K562 (cell line): Measurements from ENCODE around the gene AGPAT2. TPM values are rescaled to one million over a fixed set of nuclear protein-coding genes. Genes with fewer than 3 reads are reported as not detected.

Experiments used
- CBX8 ChIP-seq: fragments of 200-600 bp; sonication (generic); IDR thresholded peaks from 2 replicates; pipeline ENCODE4 v1.6.1; 2012; ENCODE audit warnings: borderline replicate concordance, mixed run types, low read depth, mild to moderate bottlenecking, moderate library complexity, mixed read lengths, low read length, control low read depth, inconsistent platforms; ENCODE audit not compliant: poor library complexity, severe bottlenecking; ENCODE audit errors: extremely low read depth
- CXXC5 ChIP-seq: fragments of 250-450 bp; sonication (Bioruptor Pico); IDR thresholded peaks from 2 replicates; pipeline ENCODE4 v1.8.0; 2022; ENCODE audit warnings: inconsistent platforms, mild to moderate bottlenecking, moderate library complexity
- EGR1 ChIP-seq: fragments of 450-650 bp; conservative IDR thresholded peaks from 2 replicates; pipeline ENCODE4 v1.6.1; 2017; ENCODE audit warnings: mild to moderate bottlenecking
- ERF ChIP-seq: fragments of 450-650 bp; formaldehyde crosslinking; IDR thresholded peaks from 2 replicates; pipeline ENCODE4 v1.4.0; 2020; ENCODE audit warnings: mild to moderate bottlenecking, mixed read lengths
- HMGN3 ChIP-seq: IDR thresholded peaks from 2 replicates; pipeline ENCODE4 v1.6.1; 2011; ENCODE audit warnings: borderline replicate concordance, low read depth, mild to moderate bottlenecking, mixed read lengths, low read length; ENCODE audit not compliant: insufficient read length; ENCODE audit errors: extremely low read depth
- HNRNPH1 ChIP-seq: fragments of 200-400 bp; formaldehyde crosslinking; optimal IDR thresholded peaks from 2 replicates; pipeline ENCODE3; 2017; ENCODE audit warnings: low read depth, mild to moderate bottlenecking, low read length, moderate library complexity
- KDM2B ChIP-seq: fragments of 250-450 bp; sonication (Bioruptor Pico); IDR thresholded peaks from 2 replicates; pipeline ENCODE4 v1.8.0; 2021; ENCODE audit warnings: mild to moderate bottlenecking, moderate library complexity
- POLR2AphosphoS5 ChIP-seq: IDR thresholded peaks from 2 replicates; pipeline ENCODE4 v1.6.1; 2011; ENCODE audit warnings: mild to moderate bottlenecking, low read depth, low read length, moderate library complexity; ENCODE audit not compliant: control insufficient read depth, insufficient read depth
- ZBTB17 ChIP-seq: fragments of 450-650 bp; formaldehyde crosslinking; IDR thresholded peaks from 2 replicates; pipeline ENCODE4 v1.4.0; 2020; ENCODE audit warnings: mild to moderate bottlenecking
- ZNF12 ChIP-seq: sonication (generic); formaldehyde crosslinking; IDR thresholded peaks from 2 replicates; pipeline ENCODE4 v1.4.0; 2020; ENCODE audit warnings: mild to moderate bottlenecking, missing genetic modification reagents
- ZNF41 ChIP-seq: fragments of 250-450 bp; sonication (Bioruptor Pico); conservative IDR thresholded peaks from 2 replicates; pipeline ENCODE4 v1.4.0; 2020; ENCODE audit warnings: mild to moderate bottlenecking
- polyA plus RNA-seq, 8 experiments: library from polyadenylated mRNA; depleted of rRNA in 4 of 8; stranded (reverse) in 5 of 8; unstranded in 3 of 8; fragments of >200 nt; fragmentation: Nextera tagmentation in 2 of 8; fragmentation: Illumina TruSeq in 1 of 8; extraction: Ambion mirVana in 2 of 8; extraction: Trizol in 1 of 8; gene quantifications; 2 replicates each; pipeline versions ENCODE4 v1.2.1 to v1.2.3, GENCODE V29; 2011 to 2014; ENCODE audit warnings: inconsistent platforms in 1 of 8, missing spikeins in 1 of 8
- total RNA-seq, 7 experiments: library from RNA; depleted of rRNA in 6 of 7; stranded (reverse); fragments of >200 nt in 6 of 7; fragmentation: Illumina TruSeq in 2 of 7; extraction: Trizol in 2 of 7; gene quantifications; 2 replicates each; pipeline versions ENCODE4 v1.2.1 to v1.2.3, GENCODE V29; 2011 to 2021; ENCODE audit warnings: low replicate concordance in 1 of 7
- TF ChIP-seq, protein P1 (sequence below), 2 experiments: fragments of 200-800 bp in 1 of 2; sonication (Bioruptor generic) in 1 of 2; sonication (generic) in 1 of 2; formaldehyde crosslinking in 1 of 2; IDR thresholded peaks in 1 of 2; conservative IDR thresholded peaks in 1 of 2; 2 replicates each; pipeline versions ENCODE4 v1.5.0 to v1.6.1; 2016 to 2020; ENCODE audit warnings: missing compliant biosample characterization in 1 of 2, missing genetic modification characterization in 1 of 2, missing genetic modification reagents in 1 of 2
- TF ChIP-seq, protein P2 (sequence below), 2 experiments: fragments of 450-650 bp; conservative IDR thresholded peaks; 2 replicates each; pipeline ENCODE4 v1.6.1; 2017; ENCODE audit warnings: mild to moderate bottlenecking in 2 of 2, moderate library complexity in 2 of 2
- TF ChIP-seq, protein P3 (sequence below): fragments of 250-450 bp; sonication (Bioruptor Pico); IDR thresholded peaks from 2 replicates; pipeline ENCODE4 v1.4.0; 2020; ENCODE audit warnings: mild to moderate bottlenecking, moderate library complexity
- TF ChIP-seq, protein P4 (sequence below): IDR thresholded peaks from 2 replicates; pipeline ENCODE4 v1.6.1; 2012; ENCODE audit warnings: low read depth, low read length, improper control_type of control experiment, borderline replicate concordance
- TF ChIP-seq, protein P5 (sequence below): sonication (generic); formaldehyde crosslinking; IDR thresholded peaks from 2 replicates; pipeline ENCODE4 v1.8.1; 2022; ENCODE audit warnings: missing genetic modification reagents

The AGPAT2 gene
- total and polyA plus RNA-seq, 9 of the 15 experiments (the other 6 are each of a cell fraction or from before 2014, with no cell fraction given): 0.13 to 54.5 (median 23.9) TPM

DNA sequence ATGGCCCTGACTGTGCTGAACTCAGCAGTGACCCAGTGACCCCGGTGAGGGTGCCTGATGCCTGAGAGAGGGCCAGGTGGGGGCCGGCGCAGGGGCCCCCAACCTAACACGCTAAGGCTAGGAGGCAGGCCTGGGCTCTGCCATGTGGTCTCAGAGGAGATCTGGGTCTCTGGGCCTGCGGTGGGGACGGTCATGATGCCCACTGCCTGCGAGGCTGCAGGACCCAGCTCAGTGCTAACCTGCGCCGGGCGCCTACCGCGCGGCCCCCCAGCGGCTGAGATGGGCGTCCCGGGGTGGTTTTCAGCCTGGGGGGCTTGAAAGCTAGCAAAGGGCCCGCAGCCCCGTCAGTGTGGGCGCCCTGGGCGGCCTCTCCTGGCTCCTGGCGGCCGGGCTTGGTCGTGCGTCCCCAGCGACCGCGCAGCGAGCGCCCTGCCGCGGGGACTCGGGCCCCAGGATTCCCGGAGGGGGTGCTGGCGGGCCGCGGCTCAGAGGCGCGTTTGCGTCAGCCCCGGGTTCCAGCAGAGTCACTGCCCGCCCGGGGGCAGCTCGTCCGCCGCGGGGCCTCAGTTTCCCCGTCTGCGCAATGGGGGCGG is 22.1 kb downstream of the AGPAT2 start (continued):
- TF ChIP-seq POLR2AphosphoS5 (peak; percentile 73; the same call in 1 of the 2 replicates), CXXC5 (CRISPR knock-in tag) (0 out of 2 replicates have a peak, but pooled peaks have one; percentile 28), CBX8 (no peak), ZBTB17 (CRISPR knock-in tag) (0 out of 2 replicates have a peak, but pooled peaks have one; percentile 41), KDM2B (CRISPR knock-in tag) (peak; percentile 39; the same call in 1 of the 2 replicates), ERF (CRISPR knock-in tag) (0 out of 2 replicates have a peak, but pooled peaks have one; percentile 50), EGR1 (no peak), HMGN3 (peak; percentile 57), ZNF41 (no peak), HNRNPH1 (no peak), ZNF12 (CRISPR knock-in tag) (peak; percentile 78; the same call in 1 of the 2 replicates)
- TF ChIP-seq, protein P1, sequence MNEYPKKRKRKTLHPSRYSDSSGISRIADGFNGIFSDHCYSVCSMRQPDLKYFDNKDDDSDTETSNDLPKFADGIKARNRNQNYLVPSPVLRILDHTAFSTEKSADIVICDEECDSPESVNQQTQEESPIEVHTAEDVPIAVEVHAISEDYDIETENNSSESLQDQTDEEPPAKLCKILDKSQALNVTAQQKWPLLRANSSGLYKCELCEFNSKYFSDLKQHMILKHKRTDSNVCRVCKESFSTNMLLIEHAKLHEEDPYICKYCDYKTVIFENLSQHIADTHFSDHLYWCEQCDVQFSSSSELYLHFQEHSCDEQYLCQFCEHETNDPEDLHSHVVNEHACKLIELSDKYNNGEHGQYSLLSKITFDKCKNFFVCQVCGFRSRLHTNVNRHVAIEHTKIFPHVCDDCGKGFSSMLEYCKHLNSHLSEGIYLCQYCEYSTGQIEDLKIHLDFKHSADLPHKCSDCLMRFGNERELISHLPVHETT (CRISPR knock-in tag; conservative IDR thresholded peaks at IDR 0.05 in 1 of 2, IDR thresholded peaks at IDR 0.05 in 1 of 2): no peak
- TF ChIP-seq, protein P2, sequence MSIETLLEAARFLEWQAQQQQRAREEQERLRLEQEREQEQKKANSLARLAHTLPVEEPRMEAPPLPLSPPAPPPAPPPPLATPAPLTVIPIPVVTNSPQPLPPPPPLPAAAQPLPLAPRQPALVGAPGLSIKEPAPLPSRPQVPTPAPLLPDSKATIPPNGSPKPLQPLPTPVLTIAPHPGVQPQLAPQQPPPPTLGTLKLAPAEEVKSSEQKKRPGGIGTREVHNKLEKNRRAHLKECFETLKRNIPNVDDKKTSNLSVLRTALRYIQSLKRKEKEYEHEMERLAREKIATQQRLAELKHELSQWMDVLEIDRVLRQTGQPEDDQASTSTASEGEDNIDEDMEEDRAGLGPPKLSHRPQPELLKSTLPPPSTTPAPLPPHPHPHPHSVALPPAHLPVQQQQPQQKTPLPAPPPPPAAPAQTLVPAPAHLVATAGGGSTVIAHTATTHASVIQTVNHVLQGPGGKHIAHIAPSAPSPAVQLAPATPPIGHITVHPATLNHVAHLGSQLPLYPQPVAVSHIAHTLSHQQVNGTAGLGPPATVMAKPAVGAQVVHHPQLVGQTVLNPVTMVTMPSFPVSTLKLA (conservative IDR thresholded peaks at IDR 0.05): 0 out of 4 replicates have a peak, but pooled peaks of 1 of the 2 experiments have one; percentile 23
- TF ChIP-seq, protein P3, sequence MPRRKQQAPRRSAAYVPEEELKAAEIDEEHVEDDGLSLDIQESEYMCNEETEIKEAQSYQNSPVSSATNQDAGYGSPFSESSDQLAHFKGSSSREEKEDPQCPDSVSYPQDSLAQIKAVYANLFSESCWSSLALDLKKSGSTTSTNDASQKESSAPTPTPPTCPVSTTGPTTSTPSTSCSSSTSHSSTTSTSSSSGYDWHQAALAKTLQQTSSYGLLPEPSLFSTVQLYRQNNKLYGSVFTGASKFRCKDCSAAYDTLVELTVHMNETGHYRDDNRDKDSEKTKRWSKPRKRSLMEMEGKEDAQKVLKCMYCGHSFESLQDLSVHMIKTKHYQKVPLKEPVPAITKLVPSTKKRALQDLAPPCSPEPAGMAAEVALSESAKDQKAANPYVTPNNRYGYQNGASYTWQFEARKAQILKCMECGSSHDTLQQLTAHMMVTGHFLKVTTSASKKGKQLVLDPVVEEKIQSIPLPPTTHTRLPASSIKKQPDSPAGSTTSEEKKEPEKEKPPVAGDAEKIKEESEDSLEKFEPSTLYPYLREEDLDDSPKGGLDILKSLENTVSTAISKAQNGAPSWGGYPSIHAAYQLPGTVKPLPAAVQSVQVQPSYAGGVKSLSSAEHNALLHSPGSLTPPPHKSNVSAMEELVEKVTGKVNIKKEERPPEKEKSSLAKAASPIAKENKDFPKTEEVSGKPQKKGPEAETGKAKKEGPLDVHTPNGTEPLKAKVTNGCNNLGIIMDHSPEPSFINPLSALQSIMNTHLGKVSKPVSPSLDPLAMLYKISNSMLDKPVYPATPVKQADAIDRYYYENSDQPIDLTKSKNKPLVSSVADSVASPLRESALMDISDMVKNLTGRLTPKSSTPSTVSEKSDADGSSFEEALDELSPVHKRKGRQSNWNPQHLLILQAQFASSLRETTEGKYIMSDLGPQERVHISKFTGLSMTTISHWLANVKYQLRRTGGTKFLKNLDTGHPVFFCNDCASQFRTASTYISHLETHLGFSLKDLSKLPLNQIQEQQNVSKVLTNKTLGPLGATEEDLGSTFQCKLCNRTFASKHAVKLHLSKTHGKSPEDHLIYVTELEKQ (CRISPR knock-in tag): no peak
- TF ChIP-seq, protein P4, sequence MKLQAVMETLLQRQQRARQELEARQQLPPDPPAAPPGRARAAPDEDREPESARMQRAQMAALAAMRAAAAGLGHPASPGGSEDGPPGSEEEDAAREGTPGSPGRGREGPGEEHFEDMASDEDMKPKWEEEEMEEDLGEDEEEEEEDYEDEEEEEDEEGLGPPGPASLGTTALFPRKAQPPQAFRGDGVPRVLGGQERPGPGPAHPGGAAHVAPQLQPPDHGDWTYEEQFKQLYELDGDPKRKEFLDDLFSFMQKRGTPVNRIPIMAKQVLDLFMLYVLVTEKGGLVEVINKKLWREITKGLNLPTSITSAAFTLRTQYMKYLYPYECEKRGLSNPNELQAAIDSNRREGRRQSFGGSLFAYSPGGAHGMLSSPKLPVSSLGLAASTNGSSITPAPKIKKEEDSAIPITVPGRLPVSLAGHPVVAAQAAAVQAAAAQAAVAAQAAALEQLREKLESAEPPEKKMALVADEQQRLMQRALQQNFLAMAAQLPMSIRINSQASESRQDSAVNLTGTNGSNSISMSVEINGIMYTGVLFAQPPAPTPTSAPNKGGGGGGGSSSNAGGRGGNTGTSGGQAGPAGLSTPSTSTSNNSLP: no peak
- TF ChIP-seq, protein P5, sequence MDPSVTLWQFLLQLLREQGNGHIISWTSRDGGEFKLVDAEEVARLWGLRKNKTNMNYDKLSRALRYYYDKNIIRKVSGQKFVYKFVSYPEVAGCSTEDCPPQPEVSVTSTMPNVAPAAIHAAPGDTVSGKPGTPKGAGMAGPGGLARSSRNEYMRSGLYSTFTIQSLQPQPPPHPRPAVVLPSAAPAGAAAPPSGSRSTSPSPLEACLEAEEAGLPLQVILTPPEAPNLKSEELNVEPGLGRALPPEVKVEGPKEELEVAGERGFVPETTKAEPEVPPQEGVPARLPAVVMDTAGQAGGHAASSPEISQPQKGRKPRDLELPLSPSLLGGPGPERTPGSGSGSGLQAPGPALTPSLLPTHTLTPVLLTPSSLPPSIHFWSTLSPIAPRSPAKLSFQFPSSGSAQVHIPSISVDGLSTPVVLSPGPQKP (CRISPR knock-in tag): no peak
